ENCODE results near the gene FEZF1. TPM values are rescaled to one million over a fixed set of nuclear protein-coding genes. Genes with fewer than 3 reads are reported as not detected.

FEZF1 gene
- total RNA-seq, 1 experiment from 2014 or later: 114 TPM

GRCh38 chr7:122314284-122314683, 9.7 kb upstream of the FEZF1 start:
- Histone ChIP-seq H3K4me3 (ENCODE audit: low read depth, low read length, poor library complexity, severe bottlenecking) (no peak overlapping the region), H3K27ac (ENCODE audit: low read depth, low read length, poor library complexity, severe bottlenecking) (no peak overlapping the region), H3K27me3 (replicated peaks; ENCODE audit: insufficient read depth, low read depth, low read length, poor library complexity) (peaks cover 25% of the 10 kb centered on the region), H3K36me3 (ENCODE audit: insufficient read depth, low read length, poor library complexity, severe bottlenecking) (peaks cover 19% of the 10 kb centered on the region), H3K4me1 (ENCODE audit: insufficient read depth, low read length, poor library complexity, severe bottlenecking) (peaks cover 31% of the 10 kb centered on the region), H3K9me3 (ENCODE audit: low read depth, low read length, poor library complexity, severe bottlenecking) (no peaks in the 10 kb centered on the region)
- ChIA-PET POLR2A (ENCODE audit: low non-redundant PET) (interaction anchor here (0.5 kb wide), 1 partner anchor 224 kb away, joined by 3 read pairs; no protein-coding TSS in a partner anchor), CTCF (no interaction called here)
- intact Hi-C loops (cut with micrococcal nuclease; ENCODE audit: unreplicated experiment): no loop called here
- no TSS peak for BruUV-seq (replicated peaks)
- TF ChIP-seq, protein P1, sequence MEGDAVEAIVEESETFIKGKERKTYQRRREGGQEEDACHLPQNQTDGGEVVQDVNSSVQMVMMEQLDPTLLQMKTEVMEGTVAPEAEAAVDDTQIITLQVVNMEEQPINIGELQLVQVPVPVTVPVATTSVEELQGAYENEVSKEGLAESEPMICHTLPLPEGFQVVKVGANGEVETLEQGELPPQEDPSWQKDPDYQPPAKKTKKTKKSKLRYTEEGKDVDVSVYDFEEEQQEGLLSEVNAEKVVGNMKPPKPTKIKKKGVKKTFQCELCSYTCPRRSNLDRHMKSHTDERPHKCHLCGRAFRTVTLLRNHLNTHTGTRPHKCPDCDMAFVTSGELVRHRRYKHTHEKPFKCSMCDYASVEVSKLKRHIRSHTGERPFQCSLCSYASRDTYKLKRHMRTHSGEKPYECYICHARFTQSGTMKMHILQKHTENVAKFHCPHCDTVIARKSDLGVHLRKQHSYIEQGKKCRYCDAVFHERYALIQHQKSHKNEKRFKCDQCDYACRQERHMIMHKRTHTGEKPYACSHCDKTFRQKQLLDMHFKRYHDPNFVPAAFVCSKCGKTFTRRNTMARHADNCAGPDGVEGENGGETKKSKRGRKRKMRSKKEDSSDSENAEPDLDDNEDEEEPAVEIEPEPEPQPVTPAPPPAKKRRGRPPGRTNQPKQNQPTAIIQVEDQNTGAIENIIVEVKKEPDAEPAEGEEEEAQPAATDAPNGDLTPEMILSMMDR (conservative IDR thresholded peaks at IDR 0.05; ENCODE audit: low read depth, low read length): no peak
- no peak for TF ChIP-seq EZH2 (IDR thresholded peaks at IDR 0.05; ENCODE audit: borderline replicate concordance, low read depth, low read length, poor library complexity, severe bottlenecking)
- no peak for DNase-seq (ENCODE audit: low spot score)

DNA sequence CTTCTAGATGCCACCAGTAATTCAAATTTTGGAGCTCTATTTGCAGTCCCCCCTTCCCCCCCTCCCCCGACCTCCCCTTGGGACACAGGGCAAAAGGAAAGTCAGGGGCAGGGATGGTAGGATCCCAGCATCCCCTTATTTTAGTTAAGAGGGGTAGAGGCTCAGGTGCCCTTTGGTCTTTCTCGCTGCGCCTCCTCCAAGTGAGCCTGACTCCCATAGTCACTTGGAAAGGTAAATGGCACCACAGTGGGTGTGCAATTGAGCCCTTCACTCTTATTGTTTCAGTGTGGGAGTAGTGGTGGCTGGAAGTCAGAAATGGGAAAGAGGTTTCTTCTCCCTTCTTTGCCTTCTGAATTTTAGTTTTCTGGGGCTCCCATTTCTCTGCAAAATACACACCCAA, 8.2 kb upstream of the FEZF1 start:
- intact Hi-C loops (cut with micrococcal nuclease; ENCODE audit: unreplicated experiment): no loop called here
- Histone ChIP-seq H3K9me3 (ENCODE audit: low read depth, low read length, poor library complexity, severe bottlenecking) (no peaks in the 10 kb centered on the region), H3K27me3 (replicated peaks; ENCODE audit: insufficient read depth, low read depth, low read length, poor library complexity) (peaks cover 23% of the 10 kb centered on the region), H3K4me1 (ENCODE audit: insufficient read depth, low read length, poor library complexity, severe bottlenecking) (peaks cover 43% of the 10 kb centered on the region), H3K36me3 (ENCODE audit: insufficient read depth, low read length, poor library complexity, severe bottlenecking) (peaks cover 34% of the 10 kb centered on the region), H3K4me3 (ENCODE audit: low read depth, low read length, poor library complexity, severe bottlenecking) (no peak overlapping the region), H3K27ac (ENCODE audit: low read depth, low read length, poor library complexity, severe bottlenecking) (no peak overlapping the region)
- no peak for TF ChIP-seq EZH2 (IDR thresholded peaks at IDR 0.05; ENCODE audit: borderline replicate concordance, low read depth, low read length, poor library complexity, severe bottlenecking)
- TF ChIP-seq, protein P1 (conservative IDR thresholded peaks at IDR 0.05; ENCODE audit: low read depth, low read length): no peak
- BruUV-seq (replicated peaks): no TSS peak
- no peak for DNase-seq (ENCODE audit: low spot score)
- ChIA-PET POLR2A (ENCODE audit: low non-redundant PET) (no interaction called here), CTCF (no interaction called here)

GRCh38 chr7:122311734-122312450, 7.3 kb upstream of the FEZF1 start:
- intact Hi-C loops (cut with micrococcal nuclease; ENCODE audit: unreplicated experiment): no loop called here
- no TSS peak for BruUV-seq (replicated peaks)
- Histone ChIP-seq H3K4me1 (ENCODE audit: insufficient read depth, low read length, poor library complexity, severe bottlenecking) (peaks cover 46% of the 10 kb centered on the region), H3K27ac (ENCODE audit: low read depth, low read length, poor library complexity, severe bottlenecking) (peak overlapping the region; percentile 19), H3K4me3 (ENCODE audit: low read depth, low read length, poor library complexity, severe bottlenecking) (peak overlapping the region; percentile 22), H3K27me3 (replicated peaks; ENCODE audit: insufficient read depth, low read depth, low read length, poor library complexity) (peaks cover 14% of the 10 kb centered on the region), H3K9me3 (ENCODE audit: low read depth, low read length, poor library complexity, severe bottlenecking) (no peaks in the 10 kb centered on the region), H3K36me3 (ENCODE audit: insufficient read depth, low read length, poor library complexity, severe bottlenecking) (peaks cover 43% of the 10 kb centered on the region)
- CTCF ChIA-PET: no interaction called here
- peak; percentile 36 for DNase-seq (ENCODE audit: low spot score)
- TF ChIP-seq, protein P1 (conservative IDR thresholded peaks at IDR 0.05; ENCODE audit: low read depth, low read length): no peak
- no peak for TF ChIP-seq EZH2 (IDR thresholded peaks at IDR 0.05; ENCODE audit: borderline replicate concordance, low read depth, low read length, poor library complexity, severe bottlenecking)
- POLR2A ChIA-PET (ENCODE audit: low non-redundant PET): interaction anchor here (0.7 kb wide), 1 partner anchor 173 kb away, joined by 5 read pairs; no protein-coding TSS in a partner anchor

All from A673 (cell line).